ENCODE measurements around the gene CAT.

Gene CAT

GRCh38 chr11:34433899-34434298, 4.8 kb upstream of the CAT start:
- Histone ChIP-seq H2AFZ (ENCODE audit: low read depth, low read length, severe bottlenecking) (no peak overlapping the region), H3K27ac (ENCODE audit: low read depth, low read length) (no peak overlapping the region), H3K9me2 (replicated peaks; ENCODE audit: insufficient read depth, low read length) (no peaks in the 10 kb centered on the region), H3K9me3 (ENCODE audit: insufficient read depth, low read length) (no peaks in the 10 kb centered on the region), H3K79me2 (ENCODE audit: insufficient read depth, low read length) (no peaks in the 10 kb centered on the region), H3K9ac (ENCODE audit: low read length) (no peak overlapping the region), H3K4me3 (ENCODE audit: insufficient read depth, low read length, poor library complexity, severe bottlenecking) (no peak overlapping the region), H3K36me3 (ENCODE audit: low read length) (no peaks in the 10 kb centered on the region), H3K4me2 (ENCODE audit: low read depth, low read length, poor library complexity, severe bottlenecking) (no peak overlapping the region), H3F3A (ENCODE audit: insufficient read depth) (no peaks in the 10 kb centered on the region), H3K27me3 (ENCODE audit: low read length) (no peaks in the 10 kb centered on the region), H4K20me1 (ENCODE audit: low read depth, low read length) (no peaks in the 10 kb centered on the region)
- no peak for TF ChIP-seq CTCF (IDR thresholded peaks at IDR 0.05; ENCODE audit: insufficient read depth, low read length, poor library complexity, severe bottlenecking)
- no peak for TF ChIP-seq EZH2phosphoT487 (conservative IDR thresholded peaks at IDR 0.05; ENCODE audit: low read length)

- no peak overlapping the region for H3K27ac ChIP-seq (ENCODE audit: low read depth, low read length)
- TF ChIP-seq EZH2phosphoT487 (conservative IDR thresholded peaks at IDR 0.05; ENCODE audit: low read length) (no peak), CTCF (IDR thresholded peaks at IDR 0.05; ENCODE audit: insufficient read depth, low read length, poor library complexity, severe bottlenecking) (no peak)
- H2AFZ ChIP-seq (ENCODE audit: low read depth, low read length, severe bottlenecking): peak overlapping the region; percentile 99
- H3K9me3 ChIP-seq (ENCODE audit: insufficient read depth, low read length): no peaks in the 10 kb centered on the region
- peak overlapping the region; percentile 68; the same call in 1 of the 2 replicates for H3K9ac ChIP-seq (ENCODE audit: low read length)
- peak overlapping the region; percentile 75 for H3K4me3 ChIP-seq (ENCODE audit: insufficient read depth, low read length, poor library complexity, severe bottlenecking)
- no peaks in the 10 kb centered on the region for H3F3A ChIP-seq (ENCODE audit: insufficient read depth)
- H4K20me1 ChIP-seq (ENCODE audit: low read depth, low read length): no peaks in the 10 kb centered on the region
- no peaks in the 10 kb centered on the region for H3K9me2 ChIP-seq (replicated peaks; ENCODE audit: insufficient read depth, low read length)
- no peaks in the 10 kb centered on the region; the same call in 1 of the 2 replicates for H3K36me3 ChIP-seq (ENCODE audit: low read length)
- peaks cover 10% of the 10 kb centered on the region for H3K79me2 ChIP-seq (ENCODE audit: insufficient read depth, low read length)
- peak overlapping the region; percentile 90 for H3K4me2 ChIP-seq (ENCODE audit: low read depth, low read length, poor library complexity, severe bottlenecking)
- no peaks in the 10 kb centered on the region for H3K27me3 ChIP-seq (ENCODE audit: low read length)
These were observed 1.3 kb upstream of the CAT start for GRCh38 chr11:34437224-34438125.

GRCh38 chr11:34439610-34440198, 970 bp downstream of the CAT start:
- Histone ChIP-seq H3K9me2 (replicated peaks; ENCODE audit: insufficient read depth, low read length) (no peaks in the 10 kb centered on the region), H3K79me2 (ENCODE audit: insufficient read depth, low read length) (peaks cover 10% of the 10 kb centered on the region), H3K4me3 (ENCODE audit: insufficient read depth, low read length, poor library complexity, severe bottlenecking) (peak overlapping the region; percentile 75), H3K36me3 (ENCODE audit: low read length) (no peaks in the 10 kb centered on the region; the same call in 1 of the 2 replicates), H2AFZ (ENCODE audit: low read depth, low read length, severe bottlenecking) (peak overlapping the region; percentile 89), H3K9me3 (ENCODE audit: insufficient read depth, low read length) (no peaks in the 10 kb centered on the region), H4K20me1 (ENCODE audit: low read depth, low read length) (no peaks in the 10 kb centered on the region), H3K27me3 (ENCODE audit: low read length) (no peaks in the 10 kb centered on the region), H3K27ac (ENCODE audit: low read depth, low read length) (peak overlapping the region; percentile 66; the same call in 1 of the 2 replicates), H3F3A (ENCODE audit: insufficient read depth) (no peaks in the 10 kb centered on the region), H3K9ac (ENCODE audit: low read length) (peak overlapping the region; percentile 68), H3K4me2 (ENCODE audit: low read depth, low read length, poor library complexity, severe bottlenecking) (peak overlapping the region; percentile 90)
- TF ChIP-seq CTCF (IDR thresholded peaks at IDR 0.05; ENCODE audit: insufficient read depth, low read length, poor library complexity, severe bottlenecking) (no peak), EZH2phosphoT487 (conservative IDR thresholded peaks at IDR 0.05; ENCODE audit: low read length) (no peak)
